H1 (cell line): Measurements from ENCODE around the gene LUM. TPM values are rescaled to one million over a fixed set of nuclear protein-coding genes. Genes with fewer than 3 reads are reported as not detected.

Experiments used
- CTCF ChIA-PET: fragments of 300-600 bp; sonication (Branson Sonifier 250); formaldehyde crosslinking; loops from one replicate; lab custom pipeline; 2021; ENCODE audit not compliant: partially characterized antibody; lab: Charles Lee
- POLR2A ChIA-PET: fragments of 300-600 bp; sonication (Branson Sonifier 250); formaldehyde crosslinking; loops from one replicate; lab custom pipeline; 2021; ENCODE audit warnings: inconsistent platforms; ENCODE audit not compliant: partially characterized antibody; lab: Charles Lee
- DNase-seq, 2 experiments: peaks; one replicate each; pipeline versions ENCODE4 v3.0.0 to v3.0.0-alpha.2; 2010 to 2022; ENCODE audit warnings: low spot score in 2 of 2, low read depth in 1 of 2, mixed read lengths in 1 of 2
- FAIRE-seq: peaks from 2 replicates; lab custom pipeline; 2011; peaks lifted over from hg19 to GRCh38; lab: Jason Lieb, UNC
- H2AFZ ChIP-seq: 2 replicates; pipeline ENCODE4 v1.8.1; 2012; ENCODE audit warnings: low read length, inconsistent platforms
- H2AK5ac ChIP-seq: 2 replicates; pipeline ENCODE4 v1.6.1; 2013; ENCODE audit warnings: low read depth, low read length
- H2BK120ac ChIP-seq: replicated peaks from 2 replicates; pipeline ENCODE3; 2013; ENCODE audit warnings: low read depth, low read length, inconsistent platforms
- H2BK12ac ChIP-seq: 2 replicates; pipeline ENCODE4 v1.6.1; 2013; ENCODE audit warnings: low read depth, low read length
- H2BK15ac ChIP-seq: 2 replicates; pipeline ENCODE4 v1.6.1; 2013; ENCODE audit warnings: low read length
- H2BK20ac ChIP-seq: 2 replicates; pipeline ENCODE4 v1.6.1; 2013; ENCODE audit warnings: low read length
- H2BK5ac ChIP-seq: 2 replicates; pipeline ENCODE4 v1.6.1; 2013; ENCODE audit warnings: low read depth, low read length
- H3K14ac ChIP-seq: 2 replicates; pipeline ENCODE4 v1.6.1; 2013; ENCODE audit warnings: inconsistent platforms; ENCODE audit not compliant: insufficient read length
- H3K18ac ChIP-seq: 2 replicates; pipeline ENCODE4 v1.6.1; 2013; ENCODE audit warnings: low read length; ENCODE audit errors: extremely low read depth
- H3K23ac ChIP-seq: 2 replicates; pipeline ENCODE4 v1.6.1; 2013; ENCODE audit warnings: inconsistent platforms; ENCODE audit not compliant: insufficient read length
- H3K23me2 ChIP-seq: 2 replicates; pipeline ENCODE4 v1.6.1; 2013; ENCODE audit warnings: low read depth, low read length
- H3K27ac ChIP-seq: 2 replicates; pipeline ENCODE4 v1.6.1; 2011; ENCODE audit warnings: low read depth, low read length, inconsistent platforms
- H3K27me3 ChIP-seq, 4 experiments: replicated peaks in 1 of 4; 1 replicate in 1 of 4; 2 replicates in 3 of 4; pipeline versions ENCODE4 v1.6.1 to v1.8.1; 2011 to 2013; ENCODE audit warnings: low read length in 3 of 4, mild to moderate bottlenecking in 3 of 4, inconsistent platforms in 2 of 4, mixed read lengths in 2 of 4, moderate library complexity in 1 of 4; ENCODE audit not compliant: control insufficient read depth in 3 of 4, insufficient read depth in 3 of 4; ENCODE audit errors: extremely low read depth in 1 of 4
- H3K36me3 ChIP-seq, 4 experiments: 2 replicates each; pipeline versions ENCODE4 v1.6.1 to v1.8.1; 2011 to 2013; ENCODE audit warnings: mild to moderate bottlenecking in 4 of 4, low read length in 3 of 4, moderate library complexity in 2 of 4, control low read depth in 1 of 4, inconsistent platforms in 1 of 4; ENCODE audit not compliant: insufficient read depth in 4 of 4, control insufficient read depth in 2 of 4
- H3K4ac ChIP-seq: replicated peaks from 2 replicates; pipeline ENCODE3; 2013; ENCODE audit warnings: low read length, low read depth, mixed read lengths, inconsistent platforms; ENCODE audit not compliant: insufficient read length
- H3K4me1 ChIP-seq, 4 experiments: replicated peaks in 1 of 4; 1 replicate in 1 of 4; 2 replicates in 3 of 4; pipeline versions ENCODE4 v1.6.1 to v1.8.1; 2011 to 2013; ENCODE audit warnings: low read length in 3 of 4, inconsistent platforms in 2 of 4, mixed read lengths in 1 of 4; ENCODE audit not compliant: insufficient read depth in 4 of 4, control insufficient read depth in 3 of 4
- H3K4me2 ChIP-seq, 2 experiments: 2 replicates each; pipeline versions ENCODE4 v1.6.1 to v1.8.1; 2011 to 2013; ENCODE audit warnings: low read depth in 2 of 2, low read length in 2 of 2, control low read depth in 1 of 2, inconsistent platforms in 1 of 2, mild to moderate bottlenecking in 1 of 2; ENCODE audit not compliant: insufficient read depth in 1 of 2
- H3K4me3 ChIP-seq, 4 experiments: fragments of 200-600, 300-600 bp in 1 of 4; sonication (generic), shearing (Covaris generic), sonication (Bioruptor Twin) in 1 of 4; 2 replicates each; pipeline versions ENCODE4 v1.5.1 to v1.8.1; 2011 to 2016; ENCODE audit warnings: low read length in 4 of 4, low read depth in 3 of 4, control low read depth in 2 of 4, inconsistent platforms in 2 of 4, mild to moderate bottlenecking in 2 of 4, mixed read lengths in 1 of 4, moderate library complexity in 1 of 4; ENCODE audit not compliant: insufficient read depth in 2 of 4; ENCODE audit errors: extremely low read depth in 1 of 4
- H3K56ac ChIP-seq: replicated peaks from 2 replicates; pipeline ENCODE3; 2013; ENCODE audit warnings: low read depth, mild to moderate bottlenecking, mixed read lengths, low read length, inconsistent platforms; ENCODE audit not compliant: insufficient read length
- H3K79me1 ChIP-seq: 2 replicates; pipeline ENCODE4 v1.6.1; 2013; ENCODE audit warnings: low read depth, low read length, control low read depth
- H3K79me2 ChIP-seq, 2 experiments: 2 replicates each; pipeline versions ENCODE4 v1.6.1 to v1.8.1; 2012 to 2013; ENCODE audit warnings: low read length in 2 of 2, mild to moderate bottlenecking in 2 of 2, inconsistent platforms in 1 of 2; ENCODE audit not compliant: insufficient read depth in 2 of 2, control insufficient read depth in 1 of 2
- H3K9ac ChIP-seq, 4 experiments: replicated peaks in 1 of 4; 1 replicate in 1 of 4; 2 replicates in 3 of 4; pipeline versions ENCODE4 v1.6.1 to v1.8.1; 2011 to 2013; ENCODE audit warnings: low read depth in 3 of 4, low read length in 3 of 4, control low read depth in 2 of 4, mild to moderate bottlenecking in 2 of 4, moderate library complexity in 2 of 4, inconsistent platforms in 1 of 4; ENCODE audit errors: extremely low read depth in 1 of 4
- H3K9me3 ChIP-seq, 2 experiments: 2 replicates each; pipeline versions ENCODE4 v1.6.1 to v1.8.1; 2012 to 2013; ENCODE audit warnings: mild to moderate bottlenecking in 2 of 2, moderate library complexity in 2 of 2, control low read depth in 1 of 2, inconsistent platforms in 1 of 2, low read depth in 1 of 2, low read length in 1 of 2, mixed read lengths in 1 of 2; ENCODE audit not compliant: insufficient read depth in 2 of 2
- H4K20me1 ChIP-seq, 2 experiments: replicated peaks in 1 of 2; 2 replicates each; pipeline versions ENCODE3 to v1.8.1; 2011 to 2013; ENCODE audit warnings: inconsistent platforms in 2 of 2, low read length in 2 of 2, mild to moderate bottlenecking in 1 of 2; ENCODE audit not compliant: insufficient read depth in 2 of 2, control insufficient read depth in 1 of 2
- H4K5ac ChIP-seq: 2 replicates; pipeline ENCODE4 v1.6.1; 2013; ENCODE audit warnings: low read length, low read depth, mixed read lengths, inconsistent platforms; ENCODE audit not compliant: insufficient read length
- H4K8ac ChIP-seq: 2 replicates; pipeline ENCODE4 v1.8.0; 2013; ENCODE audit warnings: mild to moderate bottlenecking, moderate library complexity, low read length, inconsistent platforms; ENCODE audit not compliant: insufficient read depth; ENCODE audit errors: extremely low read depth
- H4K91ac ChIP-seq: replicated peaks from 2 replicates; pipeline ENCODE3; 2013; ENCODE audit warnings: low read length, mixed read lengths, inconsistent platforms; ENCODE audit not compliant: insufficient read length
- ATF3 ChIP-seq: IDR thresholded peaks from 2 replicates; pipeline ENCODE4 v1.6.1; 2011; ENCODE audit warnings: low read depth, mild to moderate bottlenecking, low read length; ENCODE audit not compliant: insufficient read depth
- CBX8 ChIP-seq: fragments of 300-800, 300-1000 bp; sonication (generic); IDR thresholded peaks from 2 replicates; pipeline ENCODE4 v1.7.1; 2016; ENCODE audit warnings: low read depth, low read length, borderline replicate concordance
- E2F6 ChIP-seq: IDR thresholded peaks from 2 replicates; pipeline ENCODE4 v1.6.1; 2012; ENCODE audit warnings: inconsistent platforms
- HDAC2 ChIP-seq, 2 experiments: fragments of 300-600 bp in 1 of 2; sonication (generic) in 1 of 2; IDR thresholded peaks; 2 replicates each; pipeline ENCODE4 v1.6.1; 2011 to 2012; ENCODE audit warnings: low read depth in 2 of 2, low read length in 2 of 2, mild to moderate bottlenecking in 2 of 2, moderate library complexity in 2 of 2, borderline replicate concordance in 1 of 2, inconsistent platforms in 1 of 2
- HDAC6 ChIP-seq: IDR thresholded peaks from one replicate; pipeline ENCODE4 v1.7.1; 2012; ENCODE audit warnings: low read depth, mild to moderate bottlenecking, inconsistent platforms, low read length, moderate library complexity
- JUN ChIP-seq: IDR thresholded peaks from 2 replicates; pipeline ENCODE4 v1.6.1; 2011; ENCODE audit warnings: low read depth, mild to moderate bottlenecking, improper control_type of control experiment, low read length
- KDM5A ChIP-seq: fragments of 200-600 bp; IDR thresholded peaks from 2 replicates; pipeline ENCODE4 v1.7.1; 2012; ENCODE audit warnings: mild to moderate bottlenecking, low read length, inconsistent platforms, mixed read lengths
- POLR2A ChIP-seq, 2 experiments: IDR thresholded peaks; 1 replicate in 1 of 2; 2 replicates in 1 of 2; pipeline ENCODE4 v1.6.1; 2011; ENCODE audit warnings: low read depth in 2 of 2, low read length in 2 of 2, mild to moderate bottlenecking in 2 of 2; ENCODE audit errors: control extremely low read depth in 1 of 2
- RAD21 ChIP-seq, 2 experiments: IDR thresholded peaks in 1 of 2; conservative IDR thresholded peaks in 1 of 2; 2 replicates each; pipeline ENCODE4 v1.6.1; 2011; ENCODE audit warnings: low read depth in 2 of 2, low read length in 2 of 2, improper control_type of control experiment in 1 of 2, inconsistent platforms in 1 of 2, mild to moderate bottlenecking in 1 of 2, moderate library complexity in 1 of 2
- RBBP5 ChIP-seq: IDR thresholded peaks from 2 replicates; pipeline ENCODE4 v1.7.1; 2012; ENCODE audit warnings: low read depth, mild to moderate bottlenecking, inconsistent platforms, low read length, moderate library complexity, borderline replicate concordance
- SIX5 ChIP-seq: IDR thresholded peaks from 2 replicates; pipeline ENCODE4 v1.6.1; 2011; ENCODE audit warnings: mild to moderate bottlenecking, low read depth, low read length
- SP2 ChIP-seq: IDR thresholded peaks from 2 replicates; pipeline ENCODE4 v1.6.1; 2012; ENCODE audit warnings: mild to moderate bottlenecking, low read length, inconsistent platforms
- SP4 ChIP-seq: IDR thresholded peaks from 2 replicates; pipeline ENCODE4 v1.6.1; 2012; ENCODE audit warnings: low read length, inconsistent platforms
- SUZ12 ChIP-seq: fragments of 200-600 bp; sonication (generic); IDR thresholded peaks from 2 replicates; pipeline ENCODE4 v1.6.1; 2012; ENCODE audit warnings: mild to moderate bottlenecking, inconsistent platforms, low read length, moderate library complexity, mixed read lengths
- WGBS, 2 experiments: shearing (Covaris generic) in 1 of 2; methylation state at CpG; one replicate each; pipeline versions ENCODE4 v1.1.6 to v1.1.7; 2013 to 2015; ENCODE audit warnings: low lambda C conversion rate in 2 of 2, mixed read lengths in 2 of 2, inconsistent platforms in 1 of 2, low coverage in 1 of 2, missing lambda C conversion rate in 1 of 2; ENCODE audit not compliant: insufficient replicate concordance in 2 of 2, insufficient coverage in 1 of 2, insufficient read length in 1 of 2; ENCODE audit errors: extremely low coverage in 1 of 2, missing lambda C conversion rate in 1 of 2; 5-methylcytosine and 5-hydroxymethylcytosine counted together
- polyA plus RNA-seq, 7 experiments: library from polyadenylated mRNA; depleted of rRNA in 3 of 7; stranded (reverse) in 5 of 7; unstranded in 2 of 7; fragments of >200 nt in 5 of 7; fragments of 200-250 nt in 2 of 7; gene quantifications; 1 replicate in 5 of 7; 2 replicates in 1 of 7; 4 replicates in 1 of 7; pipeline versions ENCODE4 v1.2.1 to v1.2.3, GENCODE V29; 2011 to 2013; ENCODE audit warnings: missing spikeins in 2 of 7, mixed read lengths in 2 of 7
- total RNA-seq: library from RNA; stranded (reverse); fragmentation: NEBNext Ultra II Directional; extraction: Animal tissue kit (Norgen Biotek cat#: 25700); gene quantifications from 2 replicates; pipeline ENCODE4 v1.2.1, GENCODE V29; 2021

The LUM gene
- total and polyA plus RNA-seq, 2 of the 8 experiments (the other 6 are each of a cell fraction or from before 2014, with no cell fraction given), result not detected

GRCh38 chr12:91061091-91061490 lies 50.2 kb downstream of the LUM start:
- no peak overlapping the region for H2BK20ac ChIP-seq
- no peak overlapping the region for H2AFZ ChIP-seq
- no peak overlapping the region for H2BK12ac ChIP-seq
- H3K9ac ChIP-seq, result no peak overlapping the region
- H2AK5ac ChIP-seq, result no peak overlapping the region
- H3K79me2 ChIP-seq, result no peaks in the 10 kb centered on the region
- 86% methylated on average over 1 of the region's 1 CpG; no CpG with 5 or more reads in 1 of the 2 experiments for WGBS, 2 experiments
- H3K9me3 ChIP-seq, result no peaks in the 10 kb centered on the region
- H3K14ac ChIP-seq, result no peak overlapping the region
- H3K27me3 ChIP-seq, result no peaks in the 10 kb centered on the region
- no peak overlapping the region for H3K27ac ChIP-seq
- no peaks in the 10 kb centered on the region for H3K4me1 ChIP-seq
- ChIA-PET POLR2A (no interaction called here), CTCF (interaction anchor here (1.1 kb wide), 1 partner anchor 47 kb away, joined by 6 read pairs; no protein-coding TSS in a partner anchor)
- no peak overlapping the region for H4K91ac ChIP-seq
- H3K23me2 ChIP-seq, result no peaks in the 10 kb centered on the region
- H3K4me3 ChIP-seq, result no peak overlapping the region
- no peak overlapping the region for H4K5ac ChIP-seq
- no peak overlapping the region for H2BK5ac ChIP-seq
- no peaks in the 10 kb centered on the region for H4K20me1 ChIP-seq
- no peaks in the 10 kb centered on the region for H3K36me3 ChIP-seq
- H3K79me1 ChIP-seq, result no peaks in the 10 kb centered on the region
- TF ChIP-seq HDAC6, result no peak
- TF ChIP-seq RBBP5, result no peak
- no peak for TF ChIP-seq POLR2A (IDR thresholded peaks at IDR 0.05; ENCODE audit: control extremely low read depth in 1 of 2, low read depth in 2 of 2, low read length in 2 of 2)
- no peak for TF ChIP-seq KDM5A
- no peak for TF ChIP-seq CBX8
- no peak for TF ChIP-seq E2F6
- TF ChIP-seq JUN, result no peak
- TF ChIP-seq SP2, result no peak
- no peak for TF ChIP-seq SIX5
- TF ChIP-seq SP4, result no peak
- TF ChIP-seq SUZ12, result no peak
- TF ChIP-seq HDAC2 (IDR thresholded peaks at IDR 0.05; ENCODE audit: borderline replicate concordance in 1 of 2, low read depth in 2 of 2, low read length in 2 of 2), result no peak
- no peak for TF ChIP-seq RAD21 (IDR thresholded peaks at IDR 0.05 in 1 of 2, conservative IDR thresholded peaks at IDR 0.05 in 1 of 2; ENCODE audit: low read depth in 2 of 2, low read length in 2 of 2)
- no peak for TF ChIP-seq ATF3
- no peak overlapping the region for H3K18ac ChIP-seq
- FAIRE-seq (no peak), DNase-seq (no peak)
- H3K4me2 ChIP-seq, result no peak overlapping the region
- no peak overlapping the region for H3K23ac ChIP-seq
- no peak overlapping the region for H3K56ac ChIP-seq
- H2BK120ac ChIP-seq, result no peak overlapping the region
- no peak overlapping the region for H2BK15ac ChIP-seq
- H3K4ac ChIP-seq, result no peak overlapping the region
- no peak overlapping the region for H4K8ac ChIP-seq
